ENCODE results near the gene STRN3.

Gene STRN3

DNA sequence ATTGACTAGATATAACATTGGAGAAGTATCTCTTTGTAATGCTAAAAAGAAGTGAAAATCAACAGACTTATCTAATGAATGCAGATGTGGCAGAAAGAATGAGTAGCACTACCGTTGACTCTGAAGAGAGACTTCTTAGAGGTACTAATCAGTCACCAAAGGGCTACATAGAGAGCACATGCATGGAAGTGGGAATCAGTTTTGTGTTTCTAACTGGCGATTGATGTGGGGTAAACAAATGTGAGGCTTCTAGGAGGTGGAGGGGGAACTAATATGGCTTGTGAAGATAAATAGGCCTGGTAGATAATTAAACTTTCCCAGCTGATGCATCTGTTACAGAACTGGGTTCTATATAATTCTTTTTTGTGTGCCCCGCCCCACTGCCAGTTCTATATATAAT lies 141.3 kb downstream of the STRN3 start:
- Histone ChIP-seq H2AFZ (ENCODE audit: low read length) (no peak overlapping the region), H3K9me3 (ENCODE audit: low read length) (no peaks in the 10 kb centered on the region), H3K9ac (ENCODE audit: low read length) (no peak overlapping the region), H3F3A (ENCODE audit: insufficient read depth, low read length) (no peaks in the 10 kb centered on the region), H3K36me3 (ENCODE audit: insufficient read depth, low read length) (peaks cover 75% of the 10 kb centered on the region), H3K9me2 (ENCODE audit: low read depth, low read length) (no peaks in the 10 kb centered on the region), H3K27ac (ENCODE audit: low read depth, low read length, poor library complexity, severe bottlenecking) (no peak overlapping the region), H3K79me2 (ENCODE audit: insufficient read depth, low read length) (no peaks in the 10 kb centered on the region), H3K4me1 (ENCODE audit: insufficient read depth, low read length, severe bottlenecking) (no peaks in the 10 kb centered on the region), H3K4me3 (ENCODE audit: low read depth, low read length, poor library complexity, severe bottlenecking) (no peak overlapping the region), H3K27me3 (ENCODE audit: insufficient read depth, low read length) (no peaks in the 10 kb centered on the region), H4K20me1 (ENCODE audit: insufficient read depth, low read length) (no peaks in the 10 kb centered on the region), H3K4me2 (ENCODE audit: low read length) (no peak overlapping the region)
- TF ChIP-seq, protein P1, sequence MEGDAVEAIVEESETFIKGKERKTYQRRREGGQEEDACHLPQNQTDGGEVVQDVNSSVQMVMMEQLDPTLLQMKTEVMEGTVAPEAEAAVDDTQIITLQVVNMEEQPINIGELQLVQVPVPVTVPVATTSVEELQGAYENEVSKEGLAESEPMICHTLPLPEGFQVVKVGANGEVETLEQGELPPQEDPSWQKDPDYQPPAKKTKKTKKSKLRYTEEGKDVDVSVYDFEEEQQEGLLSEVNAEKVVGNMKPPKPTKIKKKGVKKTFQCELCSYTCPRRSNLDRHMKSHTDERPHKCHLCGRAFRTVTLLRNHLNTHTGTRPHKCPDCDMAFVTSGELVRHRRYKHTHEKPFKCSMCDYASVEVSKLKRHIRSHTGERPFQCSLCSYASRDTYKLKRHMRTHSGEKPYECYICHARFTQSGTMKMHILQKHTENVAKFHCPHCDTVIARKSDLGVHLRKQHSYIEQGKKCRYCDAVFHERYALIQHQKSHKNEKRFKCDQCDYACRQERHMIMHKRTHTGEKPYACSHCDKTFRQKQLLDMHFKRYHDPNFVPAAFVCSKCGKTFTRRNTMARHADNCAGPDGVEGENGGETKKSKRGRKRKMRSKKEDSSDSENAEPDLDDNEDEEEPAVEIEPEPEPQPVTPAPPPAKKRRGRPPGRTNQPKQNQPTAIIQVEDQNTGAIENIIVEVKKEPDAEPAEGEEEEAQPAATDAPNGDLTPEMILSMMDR (IDR thresholded peaks at IDR 0.05; ENCODE audit: low read length): no peak
- TF ChIP-seq EZH2 (IDR thresholded peaks at IDR 0.05; ENCODE audit: borderline replicate concordance, low read length): no peak

DNA sequence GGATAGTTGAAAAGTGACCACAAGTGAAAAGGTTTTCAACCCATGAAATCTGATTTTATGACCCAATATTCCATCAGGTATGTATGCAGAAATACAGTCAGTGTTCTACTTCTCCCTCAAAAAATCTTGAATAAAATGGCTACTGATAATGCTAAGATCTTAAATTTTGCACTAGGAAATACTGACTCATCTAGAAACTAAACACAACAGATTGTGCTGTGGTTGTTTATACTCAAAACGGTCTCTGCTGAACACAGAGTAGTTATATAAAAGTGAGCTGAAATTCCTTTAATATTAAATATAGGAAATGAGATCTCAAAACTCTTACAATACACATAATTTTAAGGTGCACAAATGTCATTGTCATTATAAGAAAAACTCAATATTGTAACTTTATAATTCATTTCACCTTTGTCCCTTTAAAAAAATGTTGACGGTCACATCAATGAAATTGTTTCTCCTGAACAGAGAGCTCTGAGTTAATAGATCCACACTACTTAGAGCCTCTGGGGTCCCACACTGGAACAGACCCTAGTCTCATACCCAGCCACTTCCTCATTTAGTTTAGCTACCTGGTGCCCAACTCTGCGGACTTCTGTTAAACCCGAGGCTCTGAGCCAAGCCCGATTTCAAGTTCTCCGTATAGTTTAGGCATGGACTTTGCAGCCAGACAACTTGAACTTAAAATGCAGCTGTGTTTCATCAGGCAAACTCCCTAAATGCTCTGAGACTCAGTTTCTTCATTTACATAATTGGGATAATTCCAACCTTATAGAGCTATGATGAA lies 142.5 kb downstream of the STRN3 start:
- H3K79me2 ChIP-seq (ENCODE audit: insufficient read depth, low read length): no peaks in the 10 kb centered on the region
- H3K9ac ChIP-seq (ENCODE audit: low read length): no peak overlapping the region
- H3F3A ChIP-seq (ENCODE audit: insufficient read depth, low read length): no peaks in the 10 kb centered on the region
- no peak overlapping the region for H3K27ac ChIP-seq (ENCODE audit: low read depth, low read length, poor library complexity, severe bottlenecking)
- no peaks in the 10 kb centered on the region for H3K4me1 ChIP-seq (ENCODE audit: insufficient read depth, low read length, severe bottlenecking)
- TF ChIP-seq, protein P1 (IDR thresholded peaks at IDR 0.05; ENCODE audit: low read length): no peak
- TF ChIP-seq EZH2 (IDR thresholded peaks at IDR 0.05; ENCODE audit: borderline replicate concordance, low read length): no peak
- H3K27me3 ChIP-seq (ENCODE audit: insufficient read depth, low read length): no peaks in the 10 kb centered on the region
- no peak overlapping the region for H2AFZ ChIP-seq (ENCODE audit: low read length)
- no peaks in the 10 kb centered on the region for H3K9me3 ChIP-seq (ENCODE audit: low read length)
- no peak overlapping the region for H3K4me3 ChIP-seq (ENCODE audit: low read depth, low read length, poor library complexity, severe bottlenecking)
- H4K20me1 ChIP-seq (ENCODE audit: insufficient read depth, low read length): no peaks in the 10 kb centered on the region
- no peak overlapping the region for H3K4me2 ChIP-seq (ENCODE audit: low read length)
- peaks cover 78% of the 10 kb centered on the region for H3K36me3 ChIP-seq (ENCODE audit: insufficient read depth, low read length)
- H3K9me2 ChIP-seq (ENCODE audit: low read depth, low read length): no peaks in the 10 kb centered on the region

DNA sequence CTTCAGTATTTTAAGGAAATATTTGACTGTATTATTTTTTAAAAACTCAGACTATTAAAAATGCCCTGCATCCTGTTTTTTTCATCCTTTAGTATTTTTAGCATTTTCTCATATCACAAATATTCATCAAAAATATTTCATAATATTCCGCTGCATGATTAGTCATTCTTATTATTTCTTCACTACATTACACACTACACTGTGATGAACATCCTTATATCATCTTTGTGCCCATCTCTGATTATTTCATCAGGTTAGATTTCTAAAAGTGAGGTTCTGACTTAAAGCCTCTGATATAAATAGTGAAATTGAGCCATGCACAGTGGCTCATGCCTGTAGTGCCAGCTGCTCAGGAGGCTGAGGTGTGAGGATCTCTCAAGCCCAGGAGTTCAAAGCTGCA lies 143.7 kb downstream of the STRN3 start:
- H2AFZ ChIP-seq (ENCODE audit: low read length): no peak overlapping the region
- H3K79me2 ChIP-seq (ENCODE audit: insufficient read depth, low read length): no peaks in the 10 kb centered on the region
- H3K36me3 ChIP-seq (ENCODE audit: insufficient read depth, low read length): peaks cover 82% of the 10 kb centered on the region
- H3K4me2 ChIP-seq (ENCODE audit: low read length): no peak overlapping the region
- H3K4me1 ChIP-seq (ENCODE audit: insufficient read depth, low read length, severe bottlenecking): no peaks in the 10 kb centered on the region
- TF ChIP-seq, protein P1 (IDR thresholded peaks at IDR 0.05; ENCODE audit: low read length): no peak
- no peak for TF ChIP-seq EZH2 (IDR thresholded peaks at IDR 0.05; ENCODE audit: borderline replicate concordance, low read length)
- no peak overlapping the region for H3K9ac ChIP-seq (ENCODE audit: low read length)
- H3K9me2 ChIP-seq (ENCODE audit: low read depth, low read length): no peaks in the 10 kb centered on the region
- no peaks in the 10 kb centered on the region for H3K9me3 ChIP-seq (ENCODE audit: low read length)
- H3F3A ChIP-seq (ENCODE audit: insufficient read depth, low read length): no peaks in the 10 kb centered on the region
- H3K27ac ChIP-seq (ENCODE audit: low read depth, low read length, poor library complexity, severe bottlenecking): no peak overlapping the region
- H3K27me3 ChIP-seq (ENCODE audit: insufficient read depth, low read length): no peaks in the 10 kb centered on the region
- H4K20me1 ChIP-seq (ENCODE audit: insufficient read depth, low read length): no peaks in the 10 kb centered on the region
- H3K4me3 ChIP-seq (ENCODE audit: low read depth, low read length, poor library complexity, severe bottlenecking): no peak overlapping the region

Measured in OCI-LY1 (cell line).